NK-92 (cell line): ENCODE results near the gene RHOBTB3.

Source experiments
- DNase-seq: peaks from one replicate; lab custom pipeline; 2025; ENCODE audit not compliant: unreplicated experiment; lab: John Stamatoyannopoulos, UW

Gene RHOBTB3

GRCh38 chr5:95761771-95762651 is 30.9 kb downstream of the RHOBTB3 start:
- DNase-seq, result no peak

DNA sequence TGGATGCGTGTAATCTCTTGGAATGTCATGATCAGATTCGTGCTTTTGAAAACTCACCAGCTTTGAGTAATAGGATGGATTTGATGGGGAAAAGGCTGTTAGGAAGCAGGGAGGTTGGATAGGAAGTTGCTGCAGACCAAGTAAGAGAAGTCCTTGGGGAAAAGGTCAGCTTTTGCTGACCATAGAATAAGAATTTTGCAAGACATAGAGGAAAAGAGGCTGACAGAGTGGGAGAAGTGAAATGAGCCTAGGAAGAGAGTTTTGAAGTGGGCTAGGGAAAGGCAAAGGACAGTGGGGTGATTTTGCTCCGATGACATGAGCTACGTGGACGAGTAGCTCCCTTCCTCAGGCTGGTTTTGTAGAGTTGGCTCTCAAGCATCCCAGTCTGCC is 31.5 kb downstream of the RHOBTB3 start:
- DNase-seq, result no peak

DNA sequence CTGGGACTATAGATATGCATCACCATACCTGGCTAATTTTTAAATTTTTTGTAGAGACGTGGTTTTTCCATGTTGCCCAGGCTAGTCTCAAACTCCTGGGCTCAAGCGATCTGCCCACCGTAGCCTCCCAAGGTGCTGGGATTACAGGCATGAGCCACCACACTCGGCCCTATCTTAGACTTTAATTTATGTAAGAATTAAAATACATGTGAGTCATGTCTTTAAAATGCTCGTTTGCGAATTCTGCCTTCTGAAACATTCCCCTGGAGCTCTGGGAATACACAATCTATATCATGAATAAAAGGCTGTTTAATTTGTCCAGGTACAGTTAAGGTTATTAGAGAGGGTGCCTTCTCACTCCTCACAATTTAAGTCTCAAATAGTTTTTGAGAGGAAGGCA is 32.8 kb downstream of the RHOBTB3 start:
- no peak for DNase-seq

DNA sequence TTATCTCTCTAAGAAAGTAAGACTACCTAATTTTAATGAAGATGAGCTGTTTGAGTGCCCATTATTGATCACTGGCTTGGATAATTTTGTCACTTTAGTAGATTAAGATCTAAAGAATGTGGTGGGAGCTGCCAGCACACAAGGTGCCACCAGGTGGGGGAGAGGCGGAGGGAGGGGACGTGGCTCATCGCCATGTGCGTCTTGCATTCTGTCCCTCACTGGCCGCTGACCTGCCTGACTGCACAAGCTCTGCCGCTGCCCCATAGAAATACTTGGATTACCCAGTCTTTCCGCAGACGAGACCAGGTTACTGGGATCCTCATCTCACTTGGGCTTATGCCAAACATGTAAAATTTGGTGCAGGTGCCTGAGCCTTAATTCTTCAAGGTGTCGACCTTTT is 37.6 kb downstream of the RHOBTB3 start:
- no peak for DNase-seq

GRCh38 chr5:95770830-95771708 is 39.9 kb downstream of the RHOBTB3 start:
- no peak for DNase-seq

DNA sequence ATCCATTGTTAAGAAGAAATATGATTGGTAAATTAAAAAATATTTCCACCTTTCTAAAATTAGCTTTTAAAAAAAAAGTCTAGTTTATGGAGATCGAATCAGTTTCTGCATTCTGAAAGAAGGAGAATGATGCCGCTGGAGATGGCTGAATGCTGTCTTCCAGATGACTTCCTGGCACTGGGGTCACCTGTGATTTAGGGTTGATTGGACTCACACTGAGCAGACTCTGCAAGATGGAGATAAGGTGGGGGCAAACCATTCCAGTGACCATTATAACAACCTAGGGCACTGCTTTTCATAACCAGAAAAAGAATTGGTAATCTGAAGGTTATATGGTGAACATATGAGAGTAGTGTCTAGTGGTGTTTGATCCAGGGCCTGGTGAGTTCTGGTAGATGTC is 40.8 kb downstream of the RHOBTB3 start:
- no peak for DNase-seq

DNA sequence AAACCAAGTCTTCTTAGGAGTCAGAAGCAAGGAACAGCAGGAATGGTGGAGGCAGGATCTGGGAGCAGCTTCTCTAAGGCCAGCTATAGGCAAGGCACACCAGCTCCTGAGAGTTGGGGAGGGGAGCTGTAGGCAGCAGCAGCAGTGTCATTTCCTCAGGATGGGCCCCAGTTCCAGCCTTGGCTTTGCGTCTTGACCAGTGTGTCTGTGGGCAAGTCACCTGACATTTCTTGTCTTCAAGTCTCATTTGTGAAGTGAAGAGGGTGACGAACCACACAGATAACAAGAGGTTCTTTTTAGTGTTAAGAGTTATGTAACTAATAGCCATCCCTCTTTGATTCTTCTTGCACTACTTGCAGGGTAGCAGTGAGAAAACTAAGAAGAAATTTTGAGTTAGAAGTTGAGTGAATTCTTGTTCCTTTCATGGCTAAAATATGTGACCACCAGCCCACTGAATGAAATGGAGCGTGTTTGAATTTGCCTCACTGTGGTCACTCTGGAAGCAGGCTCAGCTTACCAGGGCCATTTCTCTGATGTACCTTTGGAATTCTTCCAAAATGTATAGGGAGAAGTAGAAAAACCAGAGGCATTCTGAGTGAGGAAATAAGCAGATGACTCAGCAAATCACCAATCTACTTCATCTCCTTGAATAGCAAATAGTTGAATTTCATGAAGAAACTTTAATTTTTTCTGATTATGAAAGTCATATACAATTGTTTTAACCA is 42.4 kb downstream of the RHOBTB3 start:
- DNase-seq, result no peak

DNA sequence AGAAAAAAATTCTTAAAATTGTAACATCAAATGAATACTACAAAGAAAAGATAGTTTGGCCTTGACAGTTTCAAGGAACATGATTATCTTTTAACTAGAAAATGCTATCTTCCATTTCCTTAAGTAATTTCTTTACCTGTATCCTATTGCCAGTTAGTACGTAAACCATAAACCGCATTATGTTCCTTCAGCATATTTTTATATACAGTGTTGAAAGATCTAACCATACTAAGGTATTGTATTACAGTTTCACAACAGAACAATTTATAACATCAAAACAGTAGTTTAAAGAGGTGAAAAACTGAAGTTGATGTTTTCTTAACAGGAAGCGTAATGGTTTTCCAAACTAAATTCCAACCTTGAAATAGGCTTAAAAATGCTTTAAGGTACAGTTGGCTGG is 46.3 kb downstream of the RHOBTB3 start:
- no peak for DNase-seq

- DNase-seq, result no peak
Measured at GRCh38 chr5:95778713-95779436, 47.7 kb downstream of the RHOBTB3 start.

- no peak for DNase-seq
Measured at GRCh38 chr5:95779611-95780010, 48.5 kb downstream of the RHOBTB3 start.

DNA sequence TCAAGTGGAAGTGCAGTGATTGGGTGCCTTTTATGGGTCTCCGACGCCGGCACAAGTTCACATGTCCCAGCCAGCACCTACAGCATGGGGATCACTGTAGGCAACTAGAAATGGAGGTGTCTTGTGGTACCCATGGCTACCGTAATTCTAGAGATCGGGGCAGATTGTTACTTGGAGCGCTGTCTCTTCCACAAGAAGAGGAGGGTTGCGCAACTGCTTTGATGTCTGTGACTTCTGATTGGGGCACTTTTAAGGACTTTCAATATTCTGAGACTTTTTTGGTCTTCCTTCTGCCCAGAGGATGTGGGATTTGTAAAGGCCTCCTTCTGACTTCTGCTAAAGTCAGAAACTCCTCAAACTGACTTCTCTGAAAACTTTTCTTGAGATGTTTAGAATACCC is 49.5 kb downstream of the RHOBTB3 start:
- DNase-seq, result no peak

GRCh38 chr5:95781101-95781583 is 50.0 kb downstream of the RHOBTB3 start:
- no peak for DNase-seq

DNA sequence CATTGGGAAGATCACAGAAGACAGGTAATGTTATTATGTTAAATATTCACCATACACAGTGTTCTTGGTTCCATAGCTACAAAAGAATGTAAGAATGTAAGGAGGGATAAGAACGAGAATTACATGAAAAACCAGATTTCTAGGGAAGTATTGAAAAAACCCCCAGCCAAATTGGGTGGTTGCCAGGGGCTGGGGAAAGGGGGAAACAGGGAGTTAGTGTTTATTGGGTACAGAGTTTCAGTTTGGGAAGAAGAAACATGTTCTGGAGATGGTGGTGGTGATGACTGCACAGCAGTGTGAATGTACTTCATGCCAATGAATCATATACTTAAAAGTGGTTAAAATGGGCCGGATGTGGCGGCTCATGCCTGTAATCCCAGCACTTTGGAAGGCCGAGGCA is 51.0 kb downstream of the RHOBTB3 start:
- no peak for DNase-seq

- no peak for DNase-seq
Measured at GRCh38 chr5:95783661-95784060, 52.5 kb downstream of the RHOBTB3 start.

GRCh38 chr5:95784514-95785302 is 53.6 kb downstream of the RHOBTB3 start:
- no peak for DNase-seq

- no peak for DNase-seq
Measured at GRCh38 chr5:95786821-95787418, 55.8 kb downstream of the RHOBTB3 start.

DNA sequence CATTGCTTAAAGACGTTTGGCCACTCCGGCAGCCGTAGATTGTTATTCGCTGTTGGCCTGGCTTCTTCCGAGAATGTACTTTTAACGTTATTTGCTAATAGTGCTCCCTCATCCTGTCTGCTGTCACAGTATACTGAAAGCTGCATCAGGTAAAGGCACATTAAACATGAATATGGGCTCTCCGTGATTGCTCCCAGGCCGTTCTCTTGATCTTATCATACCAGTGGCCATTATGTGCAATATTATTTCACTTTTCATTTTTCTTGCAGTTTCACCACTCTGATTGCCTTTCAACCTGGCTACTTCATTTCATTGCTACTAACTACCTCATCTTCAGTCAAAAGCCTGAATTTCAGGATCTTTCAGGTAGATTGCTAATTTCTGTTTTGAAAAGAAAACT is 57.4 kb downstream of the RHOBTB3 start:
- DNase-seq, result no peak

DNA sequence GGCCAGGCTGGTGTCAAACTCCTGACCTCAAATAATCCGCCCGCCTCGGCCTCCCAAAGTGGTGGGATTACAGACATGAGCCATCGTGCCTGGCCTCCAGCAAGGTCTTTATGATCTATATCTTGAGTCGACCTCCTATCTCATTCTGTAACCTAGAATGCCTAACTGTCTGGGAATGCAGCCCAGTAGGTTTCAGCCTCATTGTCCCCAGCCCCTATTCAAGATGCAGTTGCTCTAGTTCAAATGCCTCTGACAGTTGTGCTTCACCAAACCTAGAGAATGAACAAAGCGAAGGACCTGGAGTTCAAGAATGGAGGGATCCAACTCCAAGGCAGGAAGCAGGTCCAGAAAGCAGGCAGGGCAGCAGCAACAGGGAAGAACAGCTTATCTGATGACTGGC is 60.6 kb downstream of the RHOBTB3 start:
- DNase-seq, result no peak

DNA sequence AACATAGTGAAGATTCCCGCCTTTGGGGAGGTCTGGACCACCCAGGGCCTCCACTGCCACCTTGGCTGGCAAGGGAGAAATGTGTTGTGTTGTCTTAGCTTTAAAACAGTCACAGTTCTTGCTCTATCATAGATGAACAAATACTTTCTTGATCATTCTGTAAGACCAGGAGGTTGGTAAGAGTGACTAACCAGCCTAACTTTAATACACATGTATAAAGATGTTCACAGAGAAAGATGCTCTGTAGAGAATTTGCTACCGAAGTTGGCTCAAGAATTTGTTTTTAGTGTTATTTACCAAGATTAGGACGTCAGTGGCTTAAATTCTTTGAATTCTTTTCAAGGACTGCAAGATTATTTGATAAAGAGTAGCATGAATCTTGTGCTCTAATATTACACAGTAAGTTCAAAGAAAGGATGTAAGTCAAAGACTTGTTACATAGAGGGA is 63.0 kb downstream of the RHOBTB3 start:
- no peak for DNase-seq
